Measurements from ENCODE around the gene TIMM44. TPM values are rescaled to one million over a fixed set of nuclear protein-coding genes. Genes with fewer than 3 reads are reported as not detected.

TIMM44 gene
- polyA plus RNA-seq, 1 of the 3 experiments (the other 2 are of a cell fraction) = 49.7 TPM

GRCh38 chr19:7969555-7969939, 26.1 kb upstream of the TIMM44 start:
- Histone ChIP-seq H3F3A (replicated peaks; ENCODE audit: insufficient read depth) (no peaks in the 10 kb centered on the region), H3K4me3 (ENCODE audit: low read depth in 2 of 2, low read length in 1 of 2) (no peak overlapping the region), H3K4me2 (no peak overlapping the region), H3K79me2 (ENCODE audit: insufficient read depth) (peaks cover 5% of the 10 kb centered on the region; the same call in 1 of the 2 replicates), H4K20me1 (ENCODE audit: insufficient read depth) (peaks cover 13% of the 10 kb centered on the region), H3K27ac (ENCODE audit: low read depth in 2 of 2, low read length in 1 of 2) (no peak overlapping the region), H3K9me3 (no peaks in the 10 kb centered on the region), H3K36me3 (replicated peaks in 1 of 2; ENCODE audit: control insufficient read depth in 1 of 2, insufficient read depth in 2 of 2, low read length in 1 of 2) (peaks cover 24 to 57% of the 10 kb centered on the region in 2 experiments), H3K9ac (no peak overlapping the region), H3K27me3 (ENCODE audit: insufficient read depth) (no peaks in the 10 kb centered on the region), H3K9me2 (no peaks in the 10 kb centered on the region), H3K4me1 (ENCODE audit: control insufficient read depth in 1 of 2, insufficient read depth in 2 of 2, low read depth in 1 of 2, low read length in 1 of 2) (no peaks in the 10 kb centered on the region), H2AFZ (ENCODE audit: low read depth) (no peak overlapping the region)
- DNase-seq = no peak
- POLR2A ChIA-PET = interaction anchor here (1.2 kb wide), 1 partner anchor 33 kb away, joined by 3 read pairs; no protein-coding TSS in a partner anchor
- CTCF ChIA-PET = interaction anchor here (0.9 to 9.1 kb wide), 9 partner anchors 9 to 41 kb away, joined by 3 to 81 read pairs (median 10); partner anchors contain the start of gene TIMM44
- no peak for TF ChIP-seq RAD21 (IDR thresholded peaks at IDR 0.05; ENCODE audit: low read length)
- TF ChIP-seq NFIC (IDR thresholded peaks at IDR 0.05; ENCODE audit: borderline replicate concordance) = no peak
- no peak for TF ChIP-seq POLR2AphosphoS5 (IDR thresholded peaks at IDR 0.05; ENCODE audit: low read depth, low read length)
- TF ChIP-seq FOXJ3 (CRISPR knock-in tag; IDR thresholded peaks at IDR 0.05) = no peak
- TF ChIP-seq RXRA (IDR thresholded peaks at IDR 0.05; ENCODE audit: borderline replicate concordance, low read depth) = no peak
- TF ChIP-seq EZH2phosphoT487 (IDR thresholded peaks at IDR 0.05; ENCODE audit: borderline replicate concordance, low read depth) = no peak
- no peak for TF ChIP-seq IRF3 (IDR thresholded peaks at IDR 0.05; ENCODE audit: low read depth, low read length)
- no peak for TF ChIP-seq FOSL2 (IDR thresholded peaks at IDR 0.05; ENCODE audit: borderline replicate concordance, low read depth)
- no peak for TF ChIP-seq MAX (IDR thresholded peaks at IDR 0.05; ENCODE audit: low read depth)
- WGBS (ENCODE audit: low lambda C conversion rate) = 98% methylated on average over 11 of the region's 11 CpGs

DNA sequence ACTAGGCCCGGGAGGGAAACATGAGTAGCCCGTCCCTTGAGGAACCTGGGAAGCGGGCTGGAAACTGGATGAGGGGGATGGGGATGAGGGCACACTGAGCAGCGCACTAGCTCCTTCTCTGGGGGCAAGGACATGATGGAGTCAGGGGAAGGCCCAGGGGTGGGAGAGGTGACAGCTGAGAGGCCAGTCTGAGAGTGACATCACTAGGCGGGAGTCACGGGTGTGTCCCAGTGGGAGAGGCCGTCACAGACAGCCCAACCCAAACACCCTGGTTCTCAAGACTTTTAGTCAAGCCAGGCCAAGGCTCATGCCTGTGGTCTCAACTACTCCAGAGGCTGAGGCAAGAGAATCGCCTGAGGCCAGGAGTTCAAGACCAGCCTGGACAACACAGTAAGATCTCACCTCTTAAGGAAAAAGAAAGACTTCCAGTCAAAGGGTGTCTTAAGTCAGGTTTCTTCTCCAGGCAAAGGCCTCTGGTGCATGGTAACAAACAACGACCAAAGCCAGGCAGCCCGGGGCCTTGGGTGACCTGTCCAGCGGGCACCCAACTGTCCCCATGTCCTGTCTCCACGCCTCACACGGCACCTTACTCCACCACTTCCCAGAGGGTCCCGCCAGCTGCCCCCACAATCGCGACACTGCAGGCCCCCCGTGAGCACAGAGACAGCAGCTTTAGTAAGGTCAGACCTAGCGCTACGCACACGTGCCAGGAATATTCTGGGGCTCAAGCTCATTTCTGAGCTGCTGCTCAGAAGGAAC, 25.5 kb upstream of the TIMM44 start:
- Histone ChIP-seq H3K4me2 (no peak overlapping the region), H3K27me3 (ENCODE audit: insufficient read depth) (no peaks in the 10 kb centered on the region), H3K9me2 (no peaks in the 10 kb centered on the region), H4K20me1 (ENCODE audit: insufficient read depth) (peaks cover 11% of the 10 kb centered on the region), H3F3A (replicated peaks; ENCODE audit: insufficient read depth) (no peaks in the 10 kb centered on the region), H3K79me2 (ENCODE audit: insufficient read depth) (peaks cover 5% of the 10 kb centered on the region; the same call in 1 of the 2 replicates), H3K36me3 (replicated peaks in 1 of 2; ENCODE audit: control insufficient read depth in 1 of 2, insufficient read depth in 2 of 2, low read length in 1 of 2) (peaks cover 24 to 56% of the 10 kb centered on the region in 2 experiments), H3K9me3 (no peaks in the 10 kb centered on the region), H2AFZ (ENCODE audit: low read depth) (no peak overlapping the region), H3K4me1 (ENCODE audit: control insufficient read depth in 1 of 2, insufficient read depth in 2 of 2, low read depth in 1 of 2, low read length in 1 of 2) (no peaks in the 10 kb centered on the region), H3K4me3 (ENCODE audit: low read depth in 2 of 2, low read length in 1 of 2) (no peak overlapping the region), H3K27ac (ENCODE audit: low read depth in 2 of 2, low read length in 1 of 2) (no peak overlapping the region), H3K9ac (no peak overlapping the region)
- TF ChIP-seq YY1 (IDR thresholded peaks at IDR 0.05; ENCODE audit: low read depth) (no peak), EZH2phosphoT487 (IDR thresholded peaks at IDR 0.05; ENCODE audit: borderline replicate concordance, low read depth) (no peak), PBX3 (IDR thresholded peaks at IDR 0.05) (no peak), FOXJ3 (CRISPR knock-in tag; IDR thresholded peaks at IDR 0.05) (no peak), SIN3A (IDR thresholded peaks at IDR 0.05; ENCODE audit: borderline replicate concordance, low read depth, low read length) (no peak)
- CTCF ChIA-PET = interaction anchor here (0.9 to 9.1 kb wide), 10 partner anchors 9 to 284 kb away, joined by 3 to 81 read pairs (median 10); partner anchors contain the start of gene TIMM44
- POLR2A ChIA-PET = interaction anchor here (1.2 kb wide), 1 partner anchor 33 kb away, joined by 3 read pairs; no protein-coding TSS in a partner anchor
- 93% methylated on average over 17 of the region's 20 CpGs for WGBS (ENCODE audit: low lambda C conversion rate)
- no peak for DNase-seq

Data from SK-N-SH (cell line).